Stomach (tissue), 4 donors: Measurements from ENCODE around the gene PCDH8.

Source experiments
- CTCF ChIP-seq, 7 experiments: fragments of 450-650 bp in 4 of 7; fragments of 200-600 bp in 3 of 7; sonication (generic) in 3 of 7; IDR thresholded peaks; one replicate each; pipeline ENCODE4 v1.5.1; 2016 to 2019; ENCODE audit warnings: antibody characterized with exemption in 7 of 7, control low read depth in 2 of 7, mild to moderate bottlenecking in 1 of 7
- POLR2A ChIP-seq, 4 donors: fragments of 450-650 bp; IDR thresholded peaks; one replicate each; pipeline ENCODE4 v1.6.1; 2016; ENCODE audit warnings: antibody characterized with exemption in 4 of 4, control low read depth in 2 of 4, mild to moderate bottlenecking in 1 of 4, moderate library complexity in 1 of 4
- POLR2AphosphoS5 ChIP-seq, 3 donors: sonication (generic); formaldehyde crosslinking; IDR thresholded peaks; one replicate each; pipeline ENCODE4 v1.6.1; 2016; ENCODE audit warnings: antibody characterized with exemption in 3 of 3

GRCh38 chr13:52800856-52801255, 47.6 kb downstream of the PCDH8 start:
- no peak for TF ChIP-seq CTCF (IDR thresholded peaks at IDR 0.05)
- TF ChIP-seq POLR2A (IDR thresholded peaks at IDR 0.05) = no peak
- TF ChIP-seq POLR2AphosphoS5 (IDR thresholded peaks at IDR 0.05) = no peak
